ENCODE measurements around the gene EMC8.

EMC8 gene

GRCh38 chr16:85752511-85753420 lies 46.6 kb downstream of the EMC8 start:
- DNase-seq, result peak; percentile 68

DNA sequence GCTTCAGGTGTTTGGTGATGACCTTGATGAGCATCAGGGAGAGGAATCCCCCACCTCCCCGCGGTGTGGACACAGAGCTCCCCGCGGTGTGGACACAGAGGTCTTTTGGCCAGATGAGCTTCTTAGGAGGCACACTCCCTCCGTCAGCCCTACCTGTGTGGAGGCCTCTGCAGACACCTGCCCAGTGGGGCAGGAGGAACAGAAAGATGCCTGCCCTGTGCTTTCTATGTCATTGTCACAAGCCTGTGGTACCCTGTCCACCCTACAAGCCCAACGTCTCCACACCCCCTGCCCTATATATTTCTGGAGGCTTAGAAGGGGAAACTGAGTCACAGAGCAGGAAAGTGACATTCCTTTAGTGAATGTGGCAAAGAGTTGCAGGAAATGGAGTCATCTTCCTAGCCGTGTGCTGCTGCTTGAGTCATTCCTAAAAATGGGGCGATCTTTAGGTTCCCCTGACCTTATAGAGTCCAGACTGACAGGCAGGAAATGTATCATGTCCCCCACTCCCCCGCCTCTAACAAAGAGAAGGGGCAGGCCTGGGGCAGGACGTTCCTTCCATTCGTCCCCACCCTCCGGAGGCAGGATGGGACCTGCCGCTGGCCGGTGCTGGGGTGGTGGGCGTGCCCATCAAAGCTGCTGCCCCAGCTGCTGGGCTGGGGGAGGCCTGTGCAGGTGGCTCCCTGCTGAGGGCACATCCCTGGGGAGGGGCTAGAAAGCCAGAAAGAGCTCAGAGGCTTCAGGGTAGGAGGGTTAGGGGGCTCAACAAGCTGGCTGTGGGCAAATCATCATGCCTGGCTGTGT lies 47.4 kb downstream of the EMC8 start:
- DNase-seq, result no peak

DNA sequence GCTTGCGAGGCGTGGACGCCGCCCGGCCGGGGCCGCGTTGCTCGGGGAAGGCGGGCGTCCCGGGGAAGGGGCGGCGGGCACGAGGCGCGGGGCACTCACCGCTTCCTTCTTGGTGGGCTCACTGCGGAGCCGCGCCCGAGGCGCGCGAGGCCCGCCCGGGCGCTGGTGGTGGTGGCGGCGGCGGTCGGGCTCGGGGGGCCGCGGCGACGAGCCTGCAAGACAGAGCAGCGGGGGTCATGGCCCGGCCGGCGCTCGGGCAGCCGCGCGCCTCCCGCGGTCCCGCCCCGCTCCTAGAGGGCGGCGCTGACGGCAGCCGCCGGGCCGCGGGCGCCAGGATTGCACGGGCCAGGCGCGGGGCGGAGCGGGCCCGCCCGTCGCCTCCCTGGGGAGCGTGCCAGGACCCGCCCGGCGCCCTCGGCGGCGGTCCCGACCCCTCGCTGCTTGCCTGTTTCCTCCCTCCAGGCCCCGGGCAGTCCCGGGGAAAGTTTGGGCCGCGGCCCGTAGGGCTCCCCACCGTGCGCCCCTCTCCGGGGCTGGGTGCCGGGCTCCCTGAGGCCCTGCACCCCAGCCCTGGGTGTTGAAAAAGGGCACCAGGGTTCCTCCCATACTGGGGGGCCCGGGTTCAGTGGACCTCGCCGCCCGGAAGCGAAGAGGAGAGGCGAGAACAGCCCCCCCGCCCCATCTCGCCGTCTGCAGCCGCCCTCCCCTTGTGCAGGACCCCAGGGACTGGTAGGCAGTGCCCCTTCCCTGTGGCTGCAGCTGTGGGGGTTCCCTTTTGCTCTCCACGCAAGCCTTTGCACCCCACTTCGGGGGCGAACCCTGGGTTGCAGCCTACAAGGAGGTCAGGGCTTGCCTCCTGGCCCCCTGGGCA lies 48.3 kb downstream of the EMC8 start, which contains the start of gene C16orf74:
Gene C16orf74, minus strand, starts transcription at position 270 of the 871 bp plus-strand sequence. CDS start 15,879 bp downstream, outside the sequence.
- no peak for DNase-seq

DNA sequence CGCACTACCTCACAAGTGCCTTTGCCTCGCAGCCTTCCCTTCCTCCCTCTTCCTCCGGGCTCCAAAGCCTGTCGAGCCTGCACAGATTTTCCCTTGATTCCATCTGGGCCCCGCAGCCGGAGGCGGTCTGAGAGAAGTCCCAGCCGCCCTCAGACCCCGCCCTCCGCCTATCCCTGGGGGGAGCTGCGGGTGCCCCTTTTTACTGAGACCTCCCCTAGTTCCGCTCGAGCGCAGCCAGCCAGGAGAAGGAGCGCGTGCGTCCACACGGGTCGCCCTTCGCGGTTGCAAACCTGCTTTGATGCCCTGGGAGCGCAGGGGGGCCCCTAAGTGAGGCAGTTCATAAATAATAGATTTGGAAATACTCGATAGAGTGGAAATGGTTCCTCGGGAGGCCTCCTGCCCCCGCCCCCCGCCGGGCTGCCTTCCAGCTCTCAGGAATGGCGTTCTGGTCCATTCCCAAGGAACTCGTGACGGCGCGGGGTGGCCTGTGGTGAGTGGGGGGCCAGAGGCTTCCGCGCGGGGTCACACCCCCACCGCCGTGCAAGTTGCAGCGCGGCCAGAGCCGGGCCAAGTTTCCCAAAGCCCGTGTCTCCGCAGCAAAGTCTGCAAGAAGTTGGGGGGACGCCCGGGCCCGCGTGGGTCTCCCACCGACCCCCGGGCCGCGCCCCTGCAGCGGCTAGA lies 49.1 kb downstream of the EMC8 start:
- DNase-seq, result no peak

DNA sequence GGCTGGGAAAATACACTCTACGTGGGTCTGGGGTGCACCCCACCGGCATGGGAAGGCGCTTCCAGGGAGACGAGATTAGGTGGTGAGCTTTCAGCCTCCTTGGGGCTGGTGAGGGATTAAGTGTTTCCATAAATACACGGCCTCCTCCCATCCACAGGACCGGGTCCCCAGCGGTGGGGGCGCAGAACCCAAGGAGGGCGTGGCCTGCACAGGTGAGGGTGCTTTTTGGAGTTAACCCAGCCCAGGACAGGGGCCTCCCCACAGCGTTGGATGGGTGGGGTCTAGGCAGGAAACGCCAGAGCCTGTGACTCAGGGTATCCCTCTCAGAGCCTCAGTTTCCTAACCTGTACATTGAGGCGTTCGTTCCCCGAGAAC lies 49.6 kb downstream of the EMC8 start:
- no peak for DNase-seq

DNA sequence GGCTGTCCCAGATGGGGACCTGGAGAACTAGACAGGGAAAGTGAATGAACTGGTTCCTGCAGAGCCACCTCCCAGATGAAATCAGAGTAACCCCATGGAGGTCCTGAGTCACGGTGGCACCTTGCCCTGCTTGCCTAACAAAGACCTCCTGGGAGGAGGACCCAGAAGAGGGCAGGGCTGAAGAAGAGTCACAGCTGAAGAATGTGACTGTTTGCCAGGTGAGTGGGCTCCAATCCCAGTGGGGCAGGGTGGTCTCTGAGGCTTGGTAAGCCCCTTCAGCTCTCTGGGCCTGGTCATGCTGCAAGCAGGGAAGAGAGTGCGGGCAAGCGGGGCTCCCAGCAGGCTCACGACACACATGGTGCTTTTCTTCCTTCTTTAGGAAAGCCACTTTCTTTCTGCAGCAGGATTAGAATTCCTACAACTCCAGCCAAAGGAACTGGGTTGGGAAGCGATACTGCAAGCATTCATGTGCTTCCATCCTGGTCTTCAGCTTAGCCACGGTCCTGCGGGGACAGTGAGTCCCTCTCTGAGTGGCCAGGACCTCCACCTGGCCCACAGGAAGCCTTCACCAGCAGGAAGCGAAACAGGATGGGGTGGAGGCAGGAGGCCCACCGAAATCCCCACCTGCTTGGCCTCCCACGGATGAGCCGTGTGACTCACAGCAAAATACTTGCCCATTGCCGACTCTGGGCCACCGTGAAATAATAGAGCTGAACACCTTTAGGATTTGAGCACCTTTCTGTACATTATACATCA lies 52.7 kb downstream of the EMC8 start:
- no peak for DNase-seq

DNA sequence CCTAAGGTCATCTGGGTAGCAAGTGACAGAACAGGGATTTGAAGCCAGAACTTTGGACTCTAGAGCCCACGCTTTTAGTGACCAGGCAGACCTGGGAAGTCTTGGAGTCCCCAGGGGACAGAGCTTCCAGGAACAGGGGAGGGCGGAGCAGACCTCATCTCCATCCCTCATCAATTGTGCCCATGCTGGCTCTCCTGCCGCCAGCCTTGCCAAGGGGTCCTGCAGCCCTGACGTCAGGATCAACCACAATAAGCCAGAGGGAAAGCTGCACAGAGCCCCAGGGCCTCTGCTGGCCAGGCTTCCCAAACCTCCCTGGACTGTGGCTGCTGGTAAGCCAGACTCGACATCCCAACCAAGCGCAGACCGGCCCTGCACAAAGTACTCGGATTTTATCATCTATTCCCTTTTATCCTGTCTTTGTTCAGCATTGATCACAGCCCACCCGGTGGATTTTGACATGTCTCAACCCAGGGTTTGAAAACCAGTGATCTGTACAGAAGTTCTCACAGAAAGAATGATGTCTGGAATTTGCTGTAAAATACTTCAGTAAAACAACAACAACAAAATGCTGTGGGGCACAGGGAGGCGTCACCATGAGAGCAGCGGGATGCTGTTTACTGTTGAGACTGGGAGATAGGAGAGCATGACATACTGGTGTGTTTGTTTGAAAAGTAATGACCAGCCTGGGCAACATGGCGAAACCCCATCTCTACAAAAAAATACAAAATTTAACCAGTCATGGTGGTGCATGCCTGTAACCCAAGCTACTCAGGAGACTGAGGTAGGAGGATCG lies 60.2 kb downstream of the EMC8 start:
- no peak for DNase-seq

GRCh38 chr16:85736921-85737320 lies 62.4 kb downstream of the EMC8 start:
- no peak for DNase-seq

GRCh38 chr16:85735946-85736345 lies 63.4 kb downstream of the EMC8 start:
- DNase-seq, result no peak

DNA sequence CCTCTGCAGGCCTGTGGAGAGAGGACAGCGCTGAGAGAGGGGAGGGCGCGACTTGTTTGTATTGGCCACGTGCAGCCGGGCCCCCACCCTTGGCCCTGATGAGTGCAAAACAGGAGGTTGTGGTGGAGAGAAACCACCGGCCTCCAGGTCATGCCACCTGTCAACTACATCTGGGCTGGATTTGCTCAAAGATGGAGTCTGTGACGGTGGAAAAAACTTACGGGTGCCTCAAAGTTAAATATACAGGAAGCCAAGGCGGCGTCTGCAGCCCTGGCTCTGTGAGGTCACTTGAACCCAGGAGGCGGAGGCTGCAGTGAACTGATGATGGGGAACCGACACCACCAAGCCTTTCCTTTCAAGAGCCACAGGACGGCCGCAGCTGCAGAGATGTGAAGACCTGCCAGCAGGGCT lies 64.1 kb downstream of the EMC8 start:
- DNase-seq, result no peak

GRCh38 chr16:85734311-85735017 lies 64.9 kb downstream of the EMC8 start:
- no peak for DNase-seq

DNA sequence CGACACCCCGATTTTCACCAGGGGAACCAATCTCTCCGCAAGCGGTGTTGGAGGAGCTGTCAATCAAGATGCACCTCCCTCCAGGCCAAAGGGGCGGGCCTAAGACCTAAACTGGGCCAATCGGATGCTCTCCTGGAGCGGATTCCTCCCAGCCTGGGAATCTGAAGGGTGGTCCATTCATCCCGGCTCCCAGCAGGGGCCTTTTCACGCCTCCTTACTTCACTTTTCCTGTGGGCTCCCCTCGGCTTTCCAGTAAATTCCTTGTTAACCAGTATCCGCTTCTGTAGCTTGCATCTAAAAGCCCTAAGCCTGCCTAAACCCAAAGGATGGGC lies 65.5 kb downstream of the EMC8 start:
- no peak for DNase-seq

- DNase-seq, result no peak
Measured at GRCh38 chr16:85733155-85733838, 66.0 kb downstream of the EMC8 start.

GRCh38 chr16:85731179-85731578 lies 68.2 kb downstream of the EMC8 start:
- peak; percentile 19 for DNase-seq

DNA sequence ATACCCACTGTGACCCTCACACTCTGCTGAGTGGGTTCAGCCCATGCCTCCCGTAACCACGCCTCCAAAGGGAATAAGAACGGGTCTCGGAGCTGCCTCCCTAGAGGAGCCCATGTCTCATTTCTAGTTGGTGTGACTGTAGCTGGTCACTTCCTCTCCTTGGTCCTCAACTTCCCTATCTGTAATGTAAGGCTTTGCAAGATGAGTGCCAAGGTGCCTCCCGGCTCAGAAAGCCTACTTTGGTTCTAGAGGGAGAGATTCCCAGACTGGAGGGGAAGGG lies 69.2 kb downstream of the EMC8 start:
- DNase-seq, result no peak

- DNase-seq, result no peak
Measured at GRCh38 chr16:85729452-85730185, 69.7 kb downstream of the EMC8 start.

DNA sequence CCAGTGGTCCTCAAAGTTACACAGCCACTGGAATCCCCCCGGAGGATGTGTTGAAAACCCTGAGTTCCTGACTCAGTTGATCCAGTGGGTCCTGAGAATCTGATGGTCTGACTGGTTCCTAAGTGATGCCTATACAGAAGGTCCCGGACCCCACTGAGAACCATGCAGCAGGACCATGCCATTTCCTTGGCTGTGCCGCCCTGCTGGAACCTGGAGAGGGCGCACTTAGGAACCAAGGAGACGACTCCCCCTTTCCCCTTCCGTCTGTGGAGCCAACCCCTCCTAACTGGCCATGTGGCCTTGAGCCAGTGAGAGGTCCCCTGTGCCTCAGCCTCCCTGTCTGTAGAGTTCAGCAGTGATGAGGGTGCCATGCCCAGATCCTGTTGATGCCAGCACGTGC lies 70.5 kb downstream of the EMC8 start:
- no peak for DNase-seq
